GM21825 (cell line): ENCODE data around the gene ZYG11A.
A peak's percentile ranks its signal among the peaks of the same experiment; 100 is the strongest.
"Not testable (repeated sequence)": the region's sequence is repeated elsewhere in the genome, so short reads cannot be mapped to it uniquely, and the experiment has no call there.

Source experiments
- ATAC-seq: cut with Tn5 transposase; IDR thresholded peaks from one replicate; pipeline ENCODE4 v1.9.1; 2021; ENCODE audit warnings: mild to moderate bottlenecking, moderate library complexity; ENCODE audit not compliant: unreplicated experiment

The ZYG11A gene

DNA sequence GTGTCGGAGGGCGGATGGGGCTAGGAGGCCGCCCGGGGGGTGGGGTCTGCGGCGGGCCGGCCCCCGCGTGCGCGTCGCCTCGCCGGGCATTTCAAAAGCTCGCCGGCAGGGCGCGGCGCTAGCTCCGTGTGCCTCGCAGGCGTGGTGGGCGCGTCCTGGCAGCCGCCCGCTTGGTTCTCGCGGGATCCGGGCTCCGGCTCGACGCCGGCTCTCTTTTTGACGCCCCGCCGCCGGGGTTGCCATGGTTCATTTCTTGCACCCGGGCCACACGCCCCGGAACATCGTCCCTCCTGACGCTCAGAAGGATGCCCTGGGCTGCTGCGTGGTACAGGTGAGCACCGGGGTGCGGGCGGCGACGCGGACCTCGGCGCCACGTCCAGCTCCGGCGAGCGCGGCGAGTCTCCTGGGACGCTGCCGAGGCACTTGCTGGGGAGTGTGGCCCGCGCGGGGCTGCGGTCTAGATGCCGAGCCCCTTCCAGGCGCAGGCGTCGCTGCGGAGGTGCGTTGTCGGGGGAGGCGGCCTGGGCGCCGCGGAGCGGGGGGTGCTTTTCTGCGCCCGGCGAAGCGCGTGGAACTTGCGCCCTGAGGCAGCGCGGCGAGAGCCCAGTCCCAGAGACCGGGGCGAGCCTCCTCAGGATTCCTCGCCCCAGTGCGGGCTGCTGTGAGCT is at the start of gene ZYG11A:
Gene ZYG11A, plus strand, starts transcription at position 118 of the 668 bp plus-strand sequence. Its CDS starts 124 bp downstream, at position 242.
- ATAC-seq: peak; percentile 90

DNA sequence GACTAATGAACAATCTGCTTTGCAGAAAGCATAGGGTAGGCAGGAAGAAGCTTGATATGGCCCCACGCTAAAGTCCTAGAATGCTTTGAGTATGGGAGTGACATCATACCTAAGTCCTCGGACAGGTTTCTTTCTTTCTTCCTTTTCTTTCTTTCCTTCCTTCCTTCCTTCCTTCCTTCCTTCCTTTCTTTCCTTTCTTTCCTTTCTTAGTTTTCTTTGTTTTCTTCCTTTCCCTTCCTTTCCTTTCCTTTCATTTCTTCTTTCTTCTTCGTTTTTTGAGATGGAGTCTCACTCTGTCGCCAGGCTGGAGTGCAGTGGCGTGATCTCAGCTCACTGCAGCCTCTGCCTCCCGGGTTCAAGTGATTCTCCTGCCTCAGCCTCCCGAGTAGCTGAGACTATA is 48.8 kb upstream of the ZYG11A start:
- ATAC-seq: not testable (repeated sequence)

DNA sequence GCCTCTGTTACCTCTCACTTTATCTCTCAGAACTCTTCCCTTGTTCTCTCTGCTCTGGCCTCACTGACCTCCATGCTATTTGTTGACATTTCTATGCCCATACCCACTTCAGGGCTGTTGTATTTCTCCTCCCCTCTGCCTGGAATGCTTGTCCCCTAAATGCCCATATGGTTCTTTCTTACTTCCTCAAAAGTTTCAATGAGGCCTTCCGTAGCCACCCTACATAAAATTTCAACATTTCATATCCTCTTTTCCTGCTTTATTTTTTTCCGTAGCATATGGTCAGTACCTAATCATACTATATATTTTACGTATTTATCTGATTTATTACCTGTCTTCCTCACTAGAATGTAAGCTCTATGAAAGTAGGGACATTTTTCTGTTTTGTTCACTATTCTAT is 47.1 kb upstream of the ZYG11A start:
- ATAC-seq: no peak

DNA sequence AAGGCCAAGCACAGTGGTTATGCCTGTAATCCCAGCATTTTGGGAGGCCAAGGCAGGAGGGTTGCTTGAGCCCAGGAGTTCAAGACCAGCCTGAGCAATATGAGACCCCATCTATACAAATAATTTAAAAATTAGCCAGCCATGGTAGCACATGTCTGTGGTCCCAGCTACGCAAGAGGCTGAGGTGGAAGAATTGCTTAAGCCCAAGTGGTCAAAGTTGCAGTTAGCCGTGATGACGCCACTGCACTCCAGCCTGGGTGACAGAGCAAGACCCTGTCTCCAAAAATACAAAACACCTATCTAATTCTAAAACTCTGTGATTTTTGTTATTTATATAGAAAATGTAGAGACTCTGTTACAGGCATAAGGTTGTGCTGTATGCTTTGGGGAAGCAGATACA is 44.2 kb upstream of the ZYG11A start:
- no peak for ATAC-seq

DNA sequence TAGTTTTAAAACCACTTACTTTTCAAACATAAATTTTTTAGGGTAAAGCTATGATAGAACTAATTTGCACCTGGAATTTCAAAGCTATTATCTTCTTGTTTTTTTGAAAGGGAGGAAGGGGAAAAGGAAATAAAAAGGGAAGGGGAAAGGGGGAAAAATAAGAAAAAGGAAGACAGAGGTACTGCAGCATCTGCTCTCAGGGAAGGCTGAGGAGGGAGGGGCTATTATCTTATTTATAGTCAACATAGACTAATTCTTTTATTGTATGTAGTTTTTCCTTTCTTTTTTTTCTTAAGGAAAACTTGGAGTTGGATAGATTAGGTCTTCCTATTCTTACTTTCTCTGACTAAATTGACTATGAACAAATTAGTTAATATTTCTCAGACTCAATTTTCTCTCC is 41.5 kb upstream of the ZYG11A start:
- no peak for ATAC-seq

DNA sequence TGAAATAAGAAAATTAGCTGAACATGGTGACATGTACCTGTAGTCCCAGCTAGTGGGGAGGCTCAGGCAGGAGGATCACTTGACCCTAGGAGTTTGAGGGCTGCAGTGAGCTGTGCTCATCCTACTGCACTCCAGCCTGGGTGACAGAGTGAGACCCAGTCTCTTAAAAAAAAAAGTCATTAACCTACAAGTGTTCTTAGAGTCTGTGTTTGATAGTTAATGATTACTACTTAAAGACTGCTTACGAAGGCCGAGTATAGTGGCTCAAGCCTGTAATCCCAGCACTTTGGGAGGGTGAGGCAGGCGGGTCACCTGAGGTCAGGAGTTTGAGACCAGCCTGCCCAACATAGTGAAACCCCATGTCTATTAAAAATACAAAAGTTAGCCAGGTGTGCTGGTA is 38.5 kb upstream of the ZYG11A start:
- not testable (repeated sequence) for ATAC-seq

DNA sequence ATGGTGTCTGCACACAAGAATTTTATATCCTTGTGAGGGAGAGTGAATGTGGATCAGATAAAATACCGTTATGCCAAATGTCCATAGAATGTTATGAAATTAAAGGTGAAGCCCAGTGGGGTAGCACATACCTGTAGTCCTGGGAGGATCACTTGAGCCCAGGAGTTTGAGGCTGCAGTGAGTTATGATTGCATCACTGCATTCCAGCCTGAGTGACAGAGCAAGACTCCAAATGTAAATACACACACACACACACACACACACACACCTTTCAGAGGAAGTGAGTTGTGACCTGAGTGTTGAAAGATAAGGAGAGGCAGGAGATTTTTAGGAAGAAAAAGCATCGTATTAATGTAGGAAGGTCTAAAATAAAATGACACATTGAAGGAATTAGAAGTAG is 28.1 kb upstream of the ZYG11A start:
- ATAC-seq: no peak

DNA sequence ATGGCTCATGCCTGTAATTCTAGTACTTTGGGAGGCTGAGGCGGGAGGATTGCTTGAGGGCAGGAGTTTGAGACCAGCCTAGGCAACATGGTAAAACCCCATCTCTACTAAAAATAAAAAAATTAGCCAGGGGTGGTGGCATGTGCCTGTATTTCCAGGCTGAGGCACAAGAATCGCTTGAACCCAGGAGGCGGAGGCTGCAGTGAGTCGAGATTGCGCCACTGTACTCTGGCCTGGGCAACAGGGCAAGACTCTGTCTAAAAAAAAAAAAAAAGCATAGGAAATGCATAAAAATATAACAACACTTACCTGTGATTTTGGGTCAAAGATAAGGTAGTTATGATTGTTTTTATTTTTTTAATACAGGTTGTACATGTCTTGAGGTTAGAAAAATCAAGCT is 21.7 kb upstream of the ZYG11A start:
- ATAC-seq: not testable (repeated sequence)

DNA sequence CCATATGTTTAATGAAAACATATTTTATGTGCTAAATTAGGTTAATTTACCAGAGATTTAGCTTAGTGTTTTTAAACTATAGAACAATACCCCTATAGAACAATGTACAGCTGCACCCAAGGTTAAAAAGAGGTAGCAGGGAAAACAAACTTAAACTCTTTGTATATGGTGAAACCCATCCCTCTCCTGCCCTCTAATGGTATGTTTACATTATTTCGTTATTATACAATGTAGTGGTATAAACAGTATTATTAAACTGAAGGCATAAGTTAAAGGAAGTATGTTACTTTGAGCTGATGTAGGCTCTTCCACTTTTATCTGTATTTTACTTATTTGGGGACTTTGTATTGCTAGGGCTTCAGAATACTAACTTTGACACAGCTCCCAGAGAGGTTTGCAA is 16.7 kb upstream of the ZYG11A start:
- no peak for ATAC-seq

DNA sequence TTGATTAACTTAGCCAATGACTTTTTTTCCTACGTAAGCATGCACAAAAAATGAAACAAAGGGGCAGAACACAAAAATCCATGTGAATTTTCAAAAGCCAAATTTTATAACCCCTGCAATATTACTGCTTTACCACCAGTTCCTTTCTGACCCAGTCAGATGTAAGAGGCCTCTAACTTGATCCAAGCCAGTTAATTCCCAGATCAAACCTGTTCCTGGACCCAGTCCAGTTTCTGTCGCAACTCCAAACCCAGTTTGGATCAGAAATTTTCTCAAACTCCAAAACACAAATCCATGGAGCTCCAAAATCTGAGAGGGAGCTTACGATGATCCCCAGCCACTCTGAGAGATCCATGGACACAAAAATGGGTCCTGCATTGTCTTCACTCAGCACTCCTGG is 7.8 kb upstream of the ZYG11A start:
- no peak for ATAC-seq

DNA sequence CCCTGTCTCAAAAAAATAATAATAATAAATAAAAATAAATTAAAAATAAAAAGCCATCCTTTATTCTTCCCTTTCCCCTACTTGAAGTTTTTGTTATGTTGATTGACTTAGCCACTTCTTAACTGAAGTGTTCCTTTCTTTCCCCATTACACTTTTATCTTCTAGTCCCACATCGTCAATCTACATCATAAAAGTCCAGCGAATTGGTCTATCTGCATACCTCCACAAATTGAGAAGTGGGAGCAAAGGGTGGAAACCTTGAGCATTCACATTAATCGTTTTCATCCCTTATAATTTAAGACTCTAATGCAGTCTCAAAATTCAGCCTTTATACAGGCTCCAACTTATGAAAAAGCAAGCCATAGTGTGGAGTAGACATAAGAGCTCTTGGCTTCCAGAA is 6.5 kb upstream of the ZYG11A start:
- no peak for ATAC-seq

DNA sequence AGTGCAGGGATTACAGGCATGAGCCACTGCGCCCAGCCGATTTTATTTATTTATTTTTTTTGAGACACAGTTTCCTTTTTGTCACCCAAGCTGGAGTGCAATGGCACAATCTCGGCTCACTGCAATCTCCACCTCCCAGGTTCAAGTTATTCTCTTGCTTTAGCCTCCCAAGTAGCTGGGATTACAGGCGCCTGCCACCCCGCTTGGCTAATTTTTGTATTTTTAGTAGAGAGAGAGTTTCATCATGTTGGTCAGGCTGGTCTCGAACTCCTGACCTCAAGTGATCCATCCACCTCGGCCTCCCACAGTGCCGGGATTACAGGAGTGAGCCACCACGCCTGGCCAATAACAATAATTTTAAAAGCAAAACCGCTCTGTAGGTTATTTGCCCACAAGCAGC is 3.4 kb upstream of the ZYG11A start:
- not testable (repeated sequence) for ATAC-seq

DNA sequence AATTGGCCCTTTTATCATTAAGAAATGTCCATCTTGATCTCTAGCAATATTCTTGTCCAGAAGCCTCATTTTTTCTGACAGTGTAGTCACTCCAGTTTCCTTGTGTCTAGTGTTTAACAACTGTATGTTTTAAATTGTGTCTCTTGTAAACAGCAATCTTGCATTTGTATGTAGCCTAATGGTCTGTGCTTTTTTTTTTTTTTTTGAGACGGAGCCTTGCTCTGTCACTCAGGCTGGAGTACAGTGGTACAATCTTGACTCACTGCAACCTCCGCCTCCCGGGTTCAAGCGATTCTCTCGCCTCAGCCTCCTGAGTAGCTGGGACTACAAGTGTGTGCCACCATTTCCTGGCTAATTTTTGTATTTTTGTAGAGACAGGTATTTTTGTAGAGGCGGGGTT is 2.6 kb downstream of the ZYG11A start:
- ATAC-seq: not testable (repeated sequence)

DNA sequence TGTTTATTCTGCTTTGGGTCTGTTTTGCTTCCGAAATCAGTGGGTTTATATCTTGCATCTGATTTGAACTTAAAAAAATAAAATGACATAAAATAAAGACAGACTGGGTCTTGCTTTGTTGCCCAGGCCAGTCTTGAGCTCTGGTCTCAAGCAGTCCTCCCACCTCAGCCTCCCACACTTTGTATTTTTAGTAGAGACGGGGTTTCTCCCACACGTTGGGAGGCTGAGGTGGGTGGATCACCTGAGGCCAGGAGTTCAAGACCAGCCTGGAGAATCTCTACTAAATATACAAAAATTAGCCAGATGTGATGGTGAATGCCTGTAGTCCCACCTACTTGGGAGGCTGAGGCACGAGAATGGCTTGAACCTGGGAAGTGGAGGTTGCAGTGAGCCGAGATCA is 5.9 kb downstream of the ZYG11A start:
- ATAC-seq: no peak

DNA sequence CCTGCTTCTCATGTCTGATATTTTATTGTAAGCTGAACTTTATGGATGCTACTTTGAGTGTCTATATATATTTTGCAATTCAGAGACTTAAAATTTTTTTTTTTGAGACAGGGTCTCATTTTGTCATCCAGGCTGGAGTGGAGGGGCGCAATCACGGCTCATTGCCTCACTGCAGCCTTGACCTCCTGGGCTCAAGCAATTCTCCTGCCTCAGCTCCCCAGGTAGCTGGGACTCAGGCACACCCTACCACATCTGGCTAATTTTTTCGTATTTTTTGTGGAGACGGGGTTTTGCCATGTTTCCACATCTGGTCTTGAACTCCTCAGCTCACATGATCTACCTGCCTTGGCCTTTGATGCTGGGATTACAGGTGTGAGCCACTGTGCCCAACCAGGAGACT is 8.4 kb downstream of the ZYG11A start:
- no peak for ATAC-seq

DNA sequence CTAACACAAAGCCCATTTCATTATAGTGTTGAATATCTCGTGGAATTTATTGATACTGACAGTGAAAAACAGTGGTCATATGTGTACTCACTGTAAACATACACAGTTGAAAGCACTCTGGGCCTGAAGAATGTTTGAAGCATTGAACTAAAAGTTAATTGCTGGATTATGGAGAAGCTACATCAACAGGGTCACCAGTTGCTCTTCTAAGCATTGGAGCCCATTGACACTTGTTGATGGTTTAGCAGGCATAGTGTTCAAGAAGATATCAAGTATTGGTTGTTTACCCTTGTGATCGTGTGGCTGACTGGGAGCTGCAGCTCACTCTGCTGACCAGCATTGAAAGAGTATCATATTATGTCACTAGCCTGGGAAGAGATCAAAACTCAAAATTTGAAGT is 10.3 kb downstream of the ZYG11A start:
- ATAC-seq: no peak

DNA sequence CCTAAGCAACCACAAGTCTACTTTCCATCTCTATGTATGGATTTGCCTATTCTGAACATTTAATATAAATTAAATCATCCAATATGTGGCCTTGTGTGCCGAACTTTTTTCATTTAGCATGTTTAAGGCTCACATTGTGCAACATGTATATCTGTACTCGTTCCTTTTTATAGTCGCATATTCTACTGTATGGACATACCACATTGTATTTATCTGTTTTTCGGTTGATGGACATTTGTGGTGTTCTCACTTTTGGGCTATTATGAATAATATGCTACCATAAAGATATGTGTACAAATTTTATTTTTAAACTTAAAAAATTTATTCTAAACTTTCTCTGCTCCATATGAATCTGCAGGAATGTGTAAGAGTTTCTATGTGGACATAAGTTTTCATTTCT is 13.0 kb downstream of the ZYG11A start:
- no peak for ATAC-seq

DNA sequence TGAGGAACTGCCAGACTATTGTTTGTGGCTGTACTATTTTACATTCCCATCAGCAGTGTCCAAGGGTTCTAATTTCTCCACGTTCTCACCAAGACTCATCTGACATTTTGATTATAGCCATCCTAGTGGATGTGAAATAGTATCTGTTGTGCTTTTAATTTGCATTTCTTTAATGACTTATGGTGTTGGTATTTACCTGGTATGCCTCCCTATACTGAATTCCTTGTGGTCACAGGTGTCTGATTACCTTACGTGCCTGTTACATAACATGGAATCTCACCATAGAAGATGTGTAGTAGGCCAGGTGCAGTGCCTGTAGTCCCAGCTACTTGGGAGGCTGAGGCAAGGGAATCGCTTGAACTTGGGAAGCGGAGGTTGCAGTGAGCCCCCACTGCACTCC is 13.5 kb downstream of the ZYG11A start:
- ATAC-seq: no peak

DNA sequence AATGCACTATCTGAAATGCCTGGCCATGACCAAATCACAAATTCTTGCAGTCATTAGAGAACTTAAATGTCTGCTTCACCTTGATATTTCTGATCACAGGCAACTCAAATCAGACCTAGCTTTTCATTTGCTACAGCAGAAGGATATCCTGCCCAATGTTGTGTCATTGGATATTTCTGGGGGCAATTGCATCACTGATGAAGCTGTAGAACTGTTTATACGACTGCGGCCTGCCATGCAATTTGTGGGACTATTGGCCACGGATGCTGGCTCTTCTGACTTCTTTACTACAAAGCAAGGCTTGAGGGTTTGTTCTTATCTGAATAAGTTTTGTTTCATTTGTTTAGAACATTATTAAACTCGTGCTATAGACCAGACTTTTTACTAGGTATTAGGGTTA is 14.9 kb downstream of the ZYG11A start:
- ATAC-seq: no peak

DNA sequence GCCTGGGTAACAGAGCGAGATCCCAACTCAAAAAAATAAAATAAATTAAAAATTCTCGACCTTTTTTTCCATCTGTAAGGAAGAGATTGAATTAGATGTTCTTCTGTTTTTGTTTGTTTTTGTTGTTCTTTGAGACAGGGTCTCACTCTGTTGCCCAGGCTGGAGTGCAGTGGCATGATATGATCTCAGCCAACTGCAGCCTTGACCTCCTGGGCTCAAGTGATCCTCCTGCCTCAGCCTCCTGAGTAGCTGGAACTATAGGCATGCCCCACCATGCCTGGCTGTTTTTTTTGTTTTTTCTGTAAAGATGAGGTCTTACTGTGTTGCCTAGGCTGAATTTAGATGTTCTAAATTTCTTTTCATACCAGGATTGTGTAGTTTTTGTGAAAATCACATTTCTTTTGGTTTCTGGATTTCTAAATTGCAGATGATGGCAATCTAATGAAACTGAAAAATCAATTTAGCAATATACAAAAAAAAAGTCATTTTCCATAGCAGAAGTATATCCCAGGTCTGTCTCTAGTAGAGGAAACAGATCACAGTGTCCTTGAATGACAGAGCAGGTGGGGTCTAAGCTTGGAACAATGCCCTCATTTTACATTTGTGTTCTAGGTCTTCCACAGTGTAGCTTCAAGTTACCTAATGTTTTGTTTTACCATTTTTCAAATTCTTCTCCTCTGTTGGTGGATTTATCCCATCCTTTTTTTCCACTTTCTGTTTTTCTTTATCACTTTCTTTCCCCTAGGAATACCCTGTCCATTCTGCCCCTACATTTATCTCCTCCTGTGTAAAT is 20.3 kb downstream of the ZYG11A start:
- no peak for ATAC-seq

DNA sequence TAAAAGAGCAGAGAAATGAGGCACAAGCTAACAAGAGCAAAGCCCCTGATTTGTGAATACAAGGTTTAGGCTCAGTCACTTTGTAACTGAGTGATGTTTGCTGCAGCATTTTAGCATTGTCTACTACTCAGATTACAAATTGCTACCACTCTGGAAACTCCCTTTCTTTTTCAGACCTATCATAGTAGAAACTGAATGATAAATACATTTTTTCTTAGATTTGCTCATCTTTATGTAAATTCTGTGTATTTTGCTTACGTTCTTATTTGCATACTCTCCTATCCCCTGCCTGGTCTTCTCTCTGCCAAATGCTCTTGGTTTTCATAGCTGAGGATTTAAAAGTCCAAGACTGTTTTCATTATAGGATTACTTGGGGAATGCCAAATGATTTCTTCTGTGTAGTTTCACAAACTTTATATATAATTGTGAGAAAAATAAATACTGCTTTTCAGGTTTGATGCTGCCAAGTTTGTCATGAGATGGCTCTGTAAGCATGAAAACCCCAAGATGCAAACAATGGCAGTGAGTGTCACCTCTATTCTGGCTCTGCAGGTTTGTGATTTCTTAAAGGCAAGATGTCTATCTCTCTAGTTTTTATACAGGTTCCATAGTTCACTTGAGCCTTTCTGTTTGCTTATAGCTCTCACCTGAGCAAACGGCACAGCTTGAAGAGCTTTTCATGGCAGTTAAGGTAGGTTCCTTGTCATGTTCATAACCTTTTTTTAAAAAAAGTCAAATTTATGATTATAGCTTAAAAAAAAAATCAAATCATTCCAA is 24.7 kb downstream of the ZYG11A start:
- peak; percentile 78 for ATAC-seq

DNA sequence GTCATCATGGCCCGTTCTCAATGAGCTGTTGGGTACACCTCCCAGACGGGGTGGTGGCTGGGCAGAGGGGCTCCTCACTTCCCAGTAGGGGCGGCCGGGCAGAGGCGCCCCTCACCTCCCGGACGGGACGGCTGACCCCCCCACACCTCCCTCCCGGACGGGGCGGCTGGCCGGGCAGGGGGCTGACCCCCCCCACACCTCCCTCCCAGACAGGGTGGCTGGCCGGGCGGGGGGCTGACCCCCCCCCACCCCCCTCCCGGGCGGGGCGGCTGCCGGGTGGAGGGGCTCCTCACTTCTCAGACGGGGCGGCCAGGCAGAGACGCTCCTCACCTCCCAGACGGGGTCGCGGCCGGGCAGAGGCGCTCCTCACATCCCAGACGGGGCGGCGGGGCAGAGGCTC is 27.2 kb downstream of the ZYG11A start:
- not testable (repeated sequence) for ATAC-seq
